GM23248 (cell line): ENCODE measurements around the gene VPS35L. TPM values are rescaled to one million over a fixed set of nuclear protein-coding genes. Genes with fewer than 3 reads are reported as not detected.

Source experiments
- DNase-seq: peaks from one replicate; pipeline ENCODE4 v3.0.0-alpha.2; 2015
- H2AFZ ChIP-seq: fragments of 200-600 bp; sonication (generic); 2 replicates; pipeline ENCODE4 v1.6.1; 2016; ENCODE audit warnings: antibody characterized with exemption
- H3F3A ChIP-seq: fragments of 200-600 bp; sonication (generic); 2 replicates; pipeline ENCODE4 v1.6.1; 2016; ENCODE audit warnings: mild to moderate bottlenecking, antibody characterized with exemption, mixed run types; ENCODE audit not compliant: insufficient read depth
- H3K27ac ChIP-seq: fragments of 200-600 bp; sonication (generic); 2 replicates; pipeline ENCODE4 v1.5.1; 2016; ENCODE audit warnings: mild to moderate bottlenecking
- H3K27me3 ChIP-seq: fragments of 200-600 bp; sonication (generic); replicated peaks from 2 replicates; pipeline ENCODE4 v1.6.1; 2016; ENCODE audit warnings: mild to moderate bottlenecking; ENCODE audit not compliant: insufficient read depth
- H3K36me3 ChIP-seq: fragments of 200-600 bp; sonication (generic); 2 replicates; pipeline ENCODE4 v1.6.1; 2016; ENCODE audit warnings: low read depth, mild to moderate bottlenecking
- H3K4me1 ChIP-seq: fragments of 200-600 bp; sonication (generic); 2 replicates; pipeline ENCODE4 v1.6.1; 2016; ENCODE audit warnings: mild to moderate bottlenecking; ENCODE audit not compliant: insufficient read depth
- H3K4me2 ChIP-seq: fragments of 200-600 bp; sonication (generic); one replicate; pipeline ENCODE4 v1.6.1; 2016; ENCODE audit warnings: mild to moderate bottlenecking; ENCODE audit not compliant: unreplicated experiment
- H3K4me3 ChIP-seq: fragments of 200-600 bp; sonication (generic); 2 replicates; pipeline ENCODE4 v1.5.1; 2016; ENCODE audit warnings: mild to moderate bottlenecking
- H3K79me2 ChIP-seq: fragments of 200-600 bp; sonication (generic); 2 replicates; pipeline ENCODE4 v1.6.1; 2016; ENCODE audit warnings: mild to moderate bottlenecking; ENCODE audit not compliant: insufficient read depth
- H3K9ac ChIP-seq: fragments of 200-600 bp; sonication (generic); 2 replicates; pipeline ENCODE4 v1.6.1; 2016; ENCODE audit warnings: mild to moderate bottlenecking
- H3K9me2 ChIP-seq: fragments of 200-600 bp; sonication (generic); 2 replicates; pipeline ENCODE4 v1.6.1; 2016; ENCODE audit warnings: mixed run types, mild to moderate bottlenecking, moderate library complexity; ENCODE audit not compliant: insufficient read depth
- H3K9me3 ChIP-seq: fragments of 200-600 bp; sonication (generic); one replicate; pipeline ENCODE4 v1.6.1; 2017; ENCODE audit warnings: low read depth
- H4K20me1 ChIP-seq: fragments of 200-600 bp; sonication (generic); 2 replicates; pipeline ENCODE4 v1.6.0; 2016; ENCODE audit not compliant: insufficient read depth
- EZH2 ChIP-seq: fragments of 200-600 bp; sonication (generic); IDR thresholded peaks from 2 replicates; pipeline ENCODE4 v1.6.1; 2018; ENCODE audit warnings: antibody characterized with exemption, mild to moderate bottlenecking; ENCODE audit not compliant: insufficient read depth, poor library complexity, severe bottlenecking
- EZH2phosphoT487 ChIP-seq: fragments of 200-600 bp; sonication (generic); IDR thresholded peaks from 2 replicates; pipeline ENCODE4 v1.6.1; 2018; ENCODE audit warnings: antibody characterized with exemption, moderate library complexity, mild to moderate bottlenecking, low read depth; ENCODE audit not compliant: insufficient read depth
- WGBS, 2 experiments: methylation state at CpG; one replicate each; pipeline ENCODE4 v1.1.6; 2015 to 2017; ENCODE audit warnings: low lambda C conversion rate in 2 of 2, low coverage in 1 of 2; ENCODE audit errors: missing lambda C conversion rate in 2 of 2; 5-methylcytosine and 5-hydroxymethylcytosine counted together
- in situ Hi-C: fragments of 300-500 bp; cut with MboI; formaldehyde crosslinking; loops from 2 replicates; pipeline ENCODE4 v1.15.0; 2020
- polyA plus RNA-seq: library from polyadenylated mRNA; unstranded; fragments of >200 nt; fragmentation: Nextera tagmentation; extraction: Ambion mirVana; gene quantifications from 2 replicates; pipeline ENCODE4 v1.2.1, GENCODE V29; 2016
- total RNA-seq: library from RNA; depleted of rRNA; stranded (reverse); fragments of >200 nt; shearing (Covaris generic); gene quantifications from 2 replicates; pipeline ENCODE4 v1.2.3, GENCODE V29; 2014

The VPS35L gene
- total and polyA plus RNA-seq, 2 experiments from 2014 or later, result 19.9 to 58.2 TPM

- no peak overlapping the region for H2AFZ ChIP-seq
- TF ChIP-seq EZH2 (no peak), EZH2phosphoT487 (no peak)
- in situ Hi-C loops, result no loop called here
- H3K36me3 ChIP-seq, result 0 out of 2 replicates have a peak, but pooled peaks cover 2% of the 10 kb centered on the region
- H3K4me1 ChIP-seq, result peaks cover 5% of the 10 kb centered on the region
- H3K4me2 ChIP-seq, result no peak overlapping the region
- no peak overlapping the region; the same call in 1 of the 2 replicates for H3K9ac ChIP-seq
- no peaks in the 10 kb centered on the region for H3K79me2 ChIP-seq
- DNase-seq, result peak; percentile 35
- H3F3A ChIP-seq, result 0 out of 2 replicates have a peak, but pooled peaks cover 10% of the 10 kb centered on the region
- H4K20me1 ChIP-seq, result no peaks in the 10 kb centered on the region
- H3K27me3 ChIP-seq, result no peaks in the 10 kb centered on the region
- no peaks in the 10 kb centered on the region for H3K9me2 ChIP-seq
- no peaks in the 10 kb centered on the region for H3K9me3 ChIP-seq
- WGBS, 2 experiments, result 42 to 44% methylated on average over 14 of the region's 14 CpGs
- no peak overlapping the region for H3K27ac ChIP-seq
- no peak overlapping the region for H3K4me3 ChIP-seq
Observed at GRCh38 chr16:19691161-19691711, 135.7 kb downstream of the VPS35L start.

- Histone ChIP-seq H3K36me3 (0 out of 2 replicates have a peak, but pooled peaks cover 2% of the 10 kb centered on the region), H3K4me2 (no peak overlapping the region), H3K27ac (no peak overlapping the region), H3K4me1 (peaks cover 28% of the 10 kb centered on the region), H2AFZ (no peak overlapping the region), H3K9me3 (no peaks in the 10 kb centered on the region), H4K20me1 (no peaks in the 10 kb centered on the region), H3K79me2 (no peaks in the 10 kb centered on the region), H3K27me3 (no peaks in the 10 kb centered on the region), H3F3A (peaks cover 31% of the 10 kb centered on the region), H3K4me3 (no peak overlapping the region), H3K9ac (no peak overlapping the region), H3K9me2 (no peaks in the 10 kb centered on the region)
- TF ChIP-seq EZH2 (no peak), EZH2phosphoT487 (no peak)
- DNase-seq, result peak; percentile 16
- WGBS, 2 experiments, result 63 to 69% methylated on average over 8 of the region's 8 CpGs
- in situ Hi-C loops, result no loop called here
Observed at GRCh38 chr16:19694989-19695388, 139.5 kb downstream of the VPS35L start.

DNA sequence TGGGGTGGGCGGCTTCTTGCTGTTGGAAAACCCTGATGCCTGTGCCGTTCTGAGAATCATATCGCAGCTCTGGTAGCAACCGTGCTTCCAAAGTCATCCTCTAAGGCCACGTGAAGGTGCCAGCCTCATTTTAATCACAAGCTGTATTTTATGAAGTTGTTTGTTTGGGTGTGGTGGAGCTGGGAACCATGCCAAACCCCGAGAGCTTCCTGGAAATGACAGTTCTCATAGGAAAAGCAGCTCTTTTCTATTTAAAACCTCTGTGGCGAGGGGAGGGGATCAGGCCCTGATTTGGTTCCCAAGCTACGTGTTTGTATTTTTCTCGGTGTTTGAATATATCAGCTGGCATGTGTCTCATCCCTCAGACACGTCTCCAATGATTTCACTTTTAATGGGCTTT is 140.8 kb downstream of the VPS35L start:
- in situ Hi-C loops, result no loop called here
- Histone ChIP-seq H3K27me3 (no peaks in the 10 kb centered on the region), H3K4me2 (peak overlapping the region; percentile 53), H2AFZ (peak overlapping the region; percentile 48; the same call in 1 of the 2 replicates), H3K4me1 (peaks cover 42% of the 10 kb centered on the region), H3K9me3 (no peaks in the 10 kb centered on the region), H4K20me1 (no peaks in the 10 kb centered on the region), H3K36me3 (0 out of 2 replicates have a peak, but pooled peaks cover 2% of the 10 kb centered on the region), H3K4me3 (no peak overlapping the region), H3K9me2 (no peaks in the 10 kb centered on the region), H3F3A (peaks cover 45% of the 10 kb centered on the region), H3K9ac (peak overlapping the region; percentile 75), H3K79me2 (no peaks in the 10 kb centered on the region), H3K27ac (peak overlapping the region; percentile 81)
- WGBS, 2 experiments, result 8 to 9% methylated on average over 10 of the region's 10 CpGs
- peak; percentile 88 for DNase-seq
- TF ChIP-seq EZH2phosphoT487 (no peak), EZH2 (no peak)

DNA sequence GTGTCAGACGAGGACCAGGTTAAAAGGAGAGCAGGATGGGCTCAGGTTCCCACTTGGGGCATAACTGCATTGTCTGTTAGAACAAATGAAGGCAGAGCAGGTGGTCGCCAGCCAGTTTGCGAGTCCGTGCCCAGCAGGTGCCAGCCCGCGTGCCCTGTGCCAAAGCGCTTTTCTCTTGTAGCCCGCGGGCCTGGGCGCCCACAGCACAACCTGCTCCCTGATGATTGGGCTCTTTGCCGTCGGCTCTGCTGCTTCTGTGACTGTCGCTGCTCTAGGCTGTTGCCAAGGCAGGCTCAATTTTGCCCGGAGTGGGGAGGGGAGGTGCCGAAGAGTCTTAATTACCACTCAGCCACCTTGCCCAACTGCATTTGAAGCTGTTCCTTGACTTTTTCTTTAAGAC is 141.5 kb downstream of the VPS35L start:
- no peak overlapping the region for H3K4me3 ChIP-seq
- peaks cover 46% of the 10 kb centered on the region for H3F3A ChIP-seq
- no peaks in the 10 kb centered on the region for H3K9me2 ChIP-seq
- H3K36me3 ChIP-seq, result no peaks in the 10 kb centered on the region
- peak overlapping the region; percentile 75 for H3K9ac ChIP-seq
- in situ Hi-C loops, result no loop called here
- no peaks in the 10 kb centered on the region for H3K27me3 ChIP-seq
- no peak overlapping the region for H2AFZ ChIP-seq
- peak overlapping the region; percentile 53 for H3K4me2 ChIP-seq
- TF ChIP-seq EZH2 (no peak), EZH2phosphoT487 (no peak)
- DNase-seq, result no peak
- 71 to 79% methylated on average over 15 of the region's 15 CpGs for WGBS, 2 experiments
- no peaks in the 10 kb centered on the region for H3K79me2 ChIP-seq
- H4K20me1 ChIP-seq, result no peaks in the 10 kb centered on the region
- H3K27ac ChIP-seq, result peak overlapping the region; percentile 81
- H3K4me1 ChIP-seq, result peaks cover 43% of the 10 kb centered on the region
- no peaks in the 10 kb centered on the region for H3K9me3 ChIP-seq
